ENCODE data around the gene RPL37A. TPM values are rescaled to one million over a fixed set of nuclear protein-coding genes. Genes with fewer than 3 reads are reported as not detected.

The RPL37A gene
- total and polyA plus RNA-seq, 9 of the 15 experiments (the other 6 are each of a cell fraction or from before 2014, with no cell fraction given) = 1,938 to 3,349 (median 2,436) TPM

DNA sequence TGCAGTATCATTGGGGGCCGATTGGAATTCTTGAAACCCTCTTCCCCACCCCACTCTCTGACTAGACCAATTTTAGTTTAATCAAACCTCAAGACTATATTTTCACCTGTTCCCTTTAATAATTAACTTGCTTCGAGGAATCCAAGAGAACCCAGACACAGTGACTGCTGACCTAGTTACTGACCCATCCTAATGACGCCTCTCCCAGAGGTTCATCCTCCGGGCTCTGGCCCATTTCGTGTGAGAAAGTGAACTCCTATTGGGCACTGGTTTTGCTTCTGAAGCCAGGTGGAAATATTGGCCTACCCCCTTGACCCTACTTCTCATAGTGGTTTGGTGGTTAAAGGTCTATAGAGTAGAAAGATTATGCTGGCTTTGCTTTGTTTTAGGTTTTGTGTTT, 39.9 kb downstream of the RPL37A start:
- no peak overlapping the region for H3K4me3 ChIP-seq
- 0% methylated on average over 5 of the region's 5 CpGs for WGBS (ENCODE audit: insufficient coverage, low coverage, missing lambda C conversion rate)
- CTCF ChIA-PET (ENCODE audit: low intra/inter-chr PET ratio) = no interaction called here
- H3K36me3 ChIP-seq (ENCODE audit: control insufficient read depth, insufficient read depth, low read length) = no peaks in the 10 kb centered on the region
- H3K9me3 ChIP-seq (replicated peaks; ENCODE audit: control insufficient read depth, insufficient read depth, low read depth, low read length) = no peaks in the 10 kb centered on the region
- TF ChIP-seq U2AF1 (optimal IDR thresholded peaks at IDR 0.05; ENCODE audit: low read depth, low read length) = no peak
- TF ChIP-seq TSC22D4 (tag; IDR thresholded peaks at IDR 0.05) = no peak
- no peak for TF ChIP-seq CBX1 (IDR thresholded peaks at IDR 0.05; ENCODE audit: low read depth)
- TF ChIP-seq, protein P1, sequence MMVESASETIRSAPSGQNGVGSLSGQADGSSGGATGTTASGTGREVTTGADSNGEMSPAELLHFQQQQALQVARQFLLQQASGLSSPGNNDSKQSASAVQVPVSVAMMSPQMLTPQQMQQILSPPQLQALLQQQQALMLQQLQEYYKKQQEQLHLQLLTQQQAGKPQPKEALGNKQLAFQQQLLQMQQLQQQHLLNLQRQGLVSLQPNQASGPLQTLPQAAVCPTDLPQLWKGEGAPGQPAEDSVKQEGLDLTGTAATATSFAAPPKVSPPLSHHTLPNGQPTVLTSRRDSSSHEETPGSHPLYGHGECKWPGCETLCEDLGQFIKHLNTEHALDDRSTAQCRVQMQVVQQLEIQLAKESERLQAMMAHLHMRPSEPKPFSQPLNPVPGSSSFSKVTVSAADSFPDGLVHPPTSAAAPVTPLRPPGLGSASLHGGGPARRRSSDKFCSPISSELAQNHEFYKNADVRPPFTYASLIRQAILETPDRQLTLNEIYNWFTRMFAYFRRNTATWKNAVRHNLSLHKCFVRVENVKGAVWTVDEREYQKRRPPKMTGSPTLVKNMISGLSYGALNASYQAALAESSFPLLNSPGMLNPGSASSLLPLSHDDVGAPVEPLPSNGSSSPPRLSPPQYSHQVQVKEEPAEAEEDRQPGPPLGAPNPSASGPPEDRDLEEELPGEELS (CRISPR knock-in tag; IDR thresholded peaks at IDR 0.05; ENCODE audit: borderline replicate concordance) = no peak
- TF ChIP-seq TCFL5 (CRISPR knock-in tag; conservative IDR thresholded peaks at IDR 0.05) = no peak
- TF ChIP-seq, protein P2, sequence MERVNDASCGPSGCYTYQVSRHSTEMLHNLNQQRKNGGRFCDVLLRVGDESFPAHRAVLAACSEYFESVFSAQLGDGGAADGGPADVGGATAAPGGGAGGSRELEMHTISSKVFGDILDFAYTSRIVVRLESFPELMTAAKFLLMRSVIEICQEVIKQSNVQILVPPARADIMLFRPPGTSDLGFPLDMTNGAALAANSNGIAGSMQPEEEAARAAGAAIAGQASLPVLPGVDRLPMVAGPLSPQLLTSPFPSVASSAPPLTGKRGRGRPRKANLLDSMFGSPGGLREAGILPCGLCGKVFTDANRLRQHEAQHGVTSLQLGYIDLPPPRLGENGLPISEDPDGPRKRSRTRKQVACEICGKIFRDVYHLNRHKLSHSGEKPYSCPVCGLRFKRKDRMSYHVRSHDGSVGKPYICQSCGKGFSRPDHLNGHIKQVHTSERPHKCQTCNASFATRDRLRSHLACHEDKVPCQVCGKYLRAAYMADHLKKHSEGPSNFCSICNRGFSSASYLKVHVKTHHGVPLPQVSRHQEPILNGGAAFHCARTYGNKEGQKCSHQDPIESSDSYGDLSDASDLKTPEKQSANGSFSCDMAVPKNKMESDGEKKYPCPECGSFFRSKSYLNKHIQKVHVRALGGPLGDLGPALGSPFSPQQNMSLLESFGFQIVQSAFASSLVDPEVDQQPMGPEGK (CRISPR knock-in tag; IDR thresholded peaks at IDR 0.05; ENCODE audit: borderline replicate concordance) = no peak
- TF ChIP-seq, protein P3, sequence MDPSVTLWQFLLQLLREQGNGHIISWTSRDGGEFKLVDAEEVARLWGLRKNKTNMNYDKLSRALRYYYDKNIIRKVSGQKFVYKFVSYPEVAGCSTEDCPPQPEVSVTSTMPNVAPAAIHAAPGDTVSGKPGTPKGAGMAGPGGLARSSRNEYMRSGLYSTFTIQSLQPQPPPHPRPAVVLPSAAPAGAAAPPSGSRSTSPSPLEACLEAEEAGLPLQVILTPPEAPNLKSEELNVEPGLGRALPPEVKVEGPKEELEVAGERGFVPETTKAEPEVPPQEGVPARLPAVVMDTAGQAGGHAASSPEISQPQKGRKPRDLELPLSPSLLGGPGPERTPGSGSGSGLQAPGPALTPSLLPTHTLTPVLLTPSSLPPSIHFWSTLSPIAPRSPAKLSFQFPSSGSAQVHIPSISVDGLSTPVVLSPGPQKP (CRISPR knock-in tag; IDR thresholded peaks at IDR 0.05) = no peak
- TF ChIP-seq RCOR1 (IDR thresholded peaks at IDR 0.05; ENCODE audit: borderline replicate concordance in 1 of 2, low read depth in 2 of 2, low read length in 2 of 2) = no peak
- TF ChIP-seq SMAD2 (IDR thresholded peaks at IDR 0.05; ENCODE audit: low read depth, low read length) = no peak
- TF ChIP-seq CBFA2T3 (IDR thresholded peaks at IDR 0.05) = no peak
- no peak for TF ChIP-seq NFIC (IDR thresholded peaks at IDR 0.05)
- TF ChIP-seq TCF3 (CRISPR knock-in tag; IDR thresholded peaks at IDR 0.05) = no peak
- H3K79me2 ChIP-seq (ENCODE audit: control insufficient read depth, insufficient read depth, low read length) = no peaks in the 10 kb centered on the region
- FAIRE-seq (no peak), DNase-seq (ENCODE audit: extremely low read depth in 1 of 4, low spot score in 3 of 4) (no peak), ATAC-seq (no peak)
- intact Hi-C loops (cut with micrococcal nuclease) = no loop called here
- no peak overlapping the region for H2AFZ ChIP-seq (ENCODE audit: low read depth, low read length)
- no TSS peak for BruUV-seq (replicated peaks)
- in situ Hi-C loops (cut with MboI) = loop anchor here (25.0 kb wide), 1 partner anchor 974 kb away; no protein-coding TSS in a partner anchor
- H3K9ac ChIP-seq (ENCODE audit: insufficient read depth in 1 of 2, low read depth in 2 of 2, low read length in 2 of 2) = no peak overlapping the region
- no peak overlapping the region for H3K27ac ChIP-seq (ENCODE audit: extremely low read depth, low read depth, low read length)
- POLR2A ChIA-PET = no interaction called here
- no peaks in the 10 kb centered on the region; a peak in 1 of 5 replicates for H3K4me1 ChIP-seq (replicated peaks in 1 of 2; ENCODE audit: control insufficient read depth in 2 of 2, insufficient read depth in 2 of 2, low read length in 2 of 2)
- no peak overlapping the region for H3K4me2 ChIP-seq (ENCODE audit: insufficient read depth, low read length)
- H4K20me1 ChIP-seq (replicated peaks; ENCODE audit: control insufficient read depth, insufficient read depth, low read length) = no peaks in the 10 kb centered on the region
- no peaks in the 10 kb centered on the region for H3K9me1 ChIP-seq (ENCODE audit: control insufficient read depth, insufficient read depth, low read length)
- H3K27me3 ChIP-seq (ENCODE audit: control insufficient read depth in 2 of 2, insufficient read depth in 2 of 2, low read length in 2 of 2) = peaks cover 0 to 34% of the 10 kb centered on the region in 2 experiments; a peak in 2 of 5 replicates
